Measurements from ENCODE around the gene UBE2E1. TPM values are rescaled to one million over a fixed set of nuclear protein-coding genes. Genes with fewer than 3 reads are reported as not detected.
A peak's percentile ranks its signal among the peaks of the same experiment; 100 is the strongest.

Gene UBE2E1
- total and polyA plus RNA-seq, 4 donors: 6.6 to 31.8 (median 25.4) TPM

DNA sequence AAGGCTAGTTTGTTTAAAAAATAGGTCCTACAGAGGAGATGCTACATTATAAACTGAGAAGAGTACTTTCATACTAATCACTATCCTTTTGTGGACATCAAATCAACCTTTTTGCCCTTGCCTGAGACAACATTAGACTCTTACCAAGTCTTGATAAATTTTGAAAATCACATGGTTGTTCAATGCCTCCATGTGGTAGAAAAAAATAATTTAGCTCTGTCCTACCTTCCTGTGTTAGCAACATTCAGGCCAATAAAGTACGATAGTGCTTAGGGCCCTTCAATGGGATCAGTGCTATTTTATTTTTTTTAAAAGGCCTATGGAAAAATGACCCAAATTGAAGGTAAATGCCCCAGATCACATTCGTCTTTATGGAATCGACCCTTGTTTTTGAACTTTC lies 5.0 kb upstream of the UBE2E1 start:
- H3K4me3 ChIP-seq (ENCODE audit: low read depth in 1 of 3, low read length in 3 of 3): no peak overlapping the region
- H3K27me3 ChIP-seq (ENCODE audit: control insufficient read depth in 4 of 4, insufficient read depth in 4 of 4, low read length in 3 of 4): no peaks in the 10 kb centered on the region
- peaks cover 0 to 5% (median 2%) of the 10 kb centered on the region in 4 donors for H3K4me1 ChIP-seq (ENCODE audit: control insufficient read depth in 4 of 4, insufficient read depth in 4 of 4, low read length in 3 of 4)
- no peak for DNase-seq (ENCODE audit: low spot score)
- H3K9ac ChIP-seq (ENCODE audit: low read depth in 1 of 2, low read length in 2 of 2): no peak overlapping the region
- no peaks in the 10 kb centered on the region for H3K9me3 ChIP-seq (ENCODE audit: control insufficient read depth in 4 of 4, low read length in 3 of 4)
- no peaks in the 10 kb centered on the region for H3K36me3 ChIP-seq (ENCODE audit: control insufficient read depth in 4 of 4, insufficient read depth in 3 of 4, low read depth in 1 of 4, low read length in 3 of 4)
- no peak for TF ChIP-seq YY1 (IDR thresholded peaks at IDR 0.05)
- no peak for TF ChIP-seq SP1 (IDR thresholded peaks at IDR 0.05)
- peak; percentile 65 to 67 for TF ChIP-seq RAD21 (IDR thresholded peaks at IDR 0.05)
- TF ChIP-seq, protein P1, sequence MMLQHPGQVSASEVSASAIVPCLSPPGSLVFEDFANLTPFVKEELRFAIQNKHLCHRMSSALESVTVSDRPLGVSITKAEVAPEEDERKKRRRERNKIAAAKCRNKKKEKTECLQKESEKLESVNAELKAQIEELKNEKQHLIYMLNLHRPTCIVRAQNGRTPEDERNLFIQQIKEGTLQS (IDR thresholded peaks at IDR 0.05): no peak
- H3K27ac ChIP-seq (ENCODE audit: low read depth in 1 of 2, low read length in 2 of 2): no peak overlapping the region
- WGBS: 74% methylated on average over 3 of the region's 3 CpGs

- 81% methylated on average over 8 of the region's 8 CpGs for WGBS
- Histone ChIP-seq H3K27me3 (ENCODE audit: control insufficient read depth in 4 of 4, insufficient read depth in 4 of 4, low read length in 3 of 4) (no peaks in the 10 kb centered on the region), H3K27ac (ENCODE audit: low read depth in 1 of 2, low read length in 2 of 2) (no peak overlapping the region), H3K9ac (ENCODE audit: low read depth in 1 of 2, low read length in 2 of 2) (no peak overlapping the region), H3K9me3 (ENCODE audit: control insufficient read depth in 4 of 4, low read length in 3 of 4) (no peaks in the 10 kb centered on the region), H3K4me1 (ENCODE audit: control insufficient read depth in 4 of 4, insufficient read depth in 4 of 4, low read length in 3 of 4) (peaks cover 6 to 14% (median 10%) of the 10 kb centered on the region in 4 donors), H3K36me3 (ENCODE audit: control insufficient read depth in 4 of 4, insufficient read depth in 3 of 4, low read depth in 1 of 4, low read length in 3 of 4) (peaks cover 0 to 4% (median 1%) of the 10 kb centered on the region in 4 donors), H3K4me3 (ENCODE audit: low read depth in 1 of 3, low read length in 3 of 3) (no peak overlapping the region)
- TF ChIP-seq, protein P1 (IDR thresholded peaks at IDR 0.05): no peak
- no peak for TF ChIP-seq RAD21 (IDR thresholded peaks at IDR 0.05)
- TF ChIP-seq, protein P2, sequence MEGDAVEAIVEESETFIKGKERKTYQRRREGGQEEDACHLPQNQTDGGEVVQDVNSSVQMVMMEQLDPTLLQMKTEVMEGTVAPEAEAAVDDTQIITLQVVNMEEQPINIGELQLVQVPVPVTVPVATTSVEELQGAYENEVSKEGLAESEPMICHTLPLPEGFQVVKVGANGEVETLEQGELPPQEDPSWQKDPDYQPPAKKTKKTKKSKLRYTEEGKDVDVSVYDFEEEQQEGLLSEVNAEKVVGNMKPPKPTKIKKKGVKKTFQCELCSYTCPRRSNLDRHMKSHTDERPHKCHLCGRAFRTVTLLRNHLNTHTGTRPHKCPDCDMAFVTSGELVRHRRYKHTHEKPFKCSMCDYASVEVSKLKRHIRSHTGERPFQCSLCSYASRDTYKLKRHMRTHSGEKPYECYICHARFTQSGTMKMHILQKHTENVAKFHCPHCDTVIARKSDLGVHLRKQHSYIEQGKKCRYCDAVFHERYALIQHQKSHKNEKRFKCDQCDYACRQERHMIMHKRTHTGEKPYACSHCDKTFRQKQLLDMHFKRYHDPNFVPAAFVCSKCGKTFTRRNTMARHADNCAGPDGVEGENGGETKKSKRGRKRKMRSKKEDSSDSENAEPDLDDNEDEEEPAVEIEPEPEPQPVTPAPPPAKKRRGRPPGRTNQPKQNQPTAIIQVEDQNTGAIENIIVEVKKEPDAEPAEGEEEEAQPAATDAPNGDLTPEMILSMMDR (IDR thresholded peaks at IDR 0.05; ENCODE audit: low read depth, low read length, missing input control): no peak
- TF ChIP-seq FOXA2 (IDR thresholded peaks at IDR 0.05): no peak
- DNase-seq (ENCODE audit: low spot score): no peak
These were observed 1.1 kb upstream of the UBE2E1 start for GRCh38 chr3:23804441-23805209.

DNA sequence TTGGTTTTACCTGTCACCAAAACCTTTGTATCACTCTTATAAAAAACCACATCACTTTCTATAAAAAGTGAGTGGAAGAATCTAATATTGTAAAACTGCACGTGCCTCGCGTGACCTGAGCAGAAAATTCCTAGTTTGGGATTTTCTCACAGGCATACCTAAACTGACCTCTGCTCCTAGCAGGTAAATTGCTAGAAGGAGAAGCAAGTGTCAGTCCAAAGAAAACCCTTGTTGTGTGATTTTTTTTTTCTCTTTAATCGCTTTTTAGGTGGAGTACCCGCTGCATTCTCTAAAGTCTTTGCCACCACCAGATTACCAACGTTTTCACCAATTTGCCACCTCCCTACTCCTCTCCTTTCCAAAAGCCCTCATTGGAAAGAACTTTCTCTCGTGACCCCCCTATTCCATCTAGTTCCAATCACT lies 534 bp upstream of the UBE2E1 start:
- no peaks in the 10 kb centered on the region for H3K27me3 ChIP-seq (ENCODE audit: control insufficient read depth in 4 of 4, insufficient read depth in 4 of 4, low read length in 3 of 4)
- DNase-seq (ENCODE audit: low spot score): no peak
- H3K4me1 ChIP-seq (ENCODE audit: control insufficient read depth in 4 of 4, insufficient read depth in 4 of 4, low read length in 3 of 4): peaks cover 6 to 14% (median 10%) of the 10 kb centered on the region in 4 donors
- peak overlapping the region; percentile 42 to 100 (median 59) for H3K4me3 ChIP-seq (ENCODE audit: low read depth in 1 of 3, low read length in 3 of 3)
- WGBS: 29% methylated on average over 7 of the region's 7 CpGs
- H3K36me3 ChIP-seq (ENCODE audit: control insufficient read depth in 4 of 4, insufficient read depth in 3 of 4, low read depth in 1 of 4, low read length in 3 of 4): peaks cover 0 to 4% (median 1%) of the 10 kb centered on the region in 4 donors
- peak overlapping the region in 1 of 2 donors; percentile 52 for H3K9ac ChIP-seq (ENCODE audit: low read depth in 1 of 2, low read length in 2 of 2)
- no peaks in the 10 kb centered on the region for H3K9me3 ChIP-seq (ENCODE audit: control insufficient read depth in 4 of 4, low read length in 3 of 4)
- no peak for TF ChIP-seq HNF4G (IDR thresholded peaks at IDR 0.05)
- TF ChIP-seq NR2F2 (IDR thresholded peaks at IDR 0.05): no peak
- no peak for TF ChIP-seq ZBTB33 (IDR thresholded peaks at IDR 0.05)
- TF ChIP-seq FOXA1 (IDR thresholded peaks at IDR 0.05): no peak
- TF ChIP-seq, protein P3, sequence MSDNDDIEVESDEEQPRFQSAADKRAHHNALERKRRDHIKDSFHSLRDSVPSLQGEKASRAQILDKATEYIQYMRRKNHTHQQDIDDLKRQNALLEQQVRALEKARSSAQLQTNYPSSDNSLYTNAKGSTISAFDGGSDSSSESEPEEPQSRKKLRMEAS (IDR thresholded peaks at IDR 0.05): no peak
- no peak overlapping the region for H3K27ac ChIP-seq (ENCODE audit: low read depth in 1 of 2, low read length in 2 of 2)

Measured in liver (tissue), 9 donors.